GM06990 (cell line): Measurements from ENCODE around the gene STK24.

Experiments used
- DNase-seq: peaks from one replicate; pipeline ENCODE4 v3.0.0-alpha.2; 2011; ENCODE audit not compliant: insufficient read length; ENCODE audit errors: extremely low read depth
- H3K27me3 ChIP-seq: replicated peaks from 2 replicates; pipeline ENCODE4 v1.6.0; 2011; ENCODE audit warnings: low read length; ENCODE audit not compliant: control insufficient read depth, insufficient read depth
- H3K36me3 ChIP-seq: 2 replicates; pipeline ENCODE4 v1.5.1; 2011; ENCODE audit warnings: low read length; ENCODE audit not compliant: control insufficient read depth, insufficient read depth
- H3K4me3 ChIP-seq: replicated peaks from 2 replicates; pipeline ENCODE4 v1.5.1; 2011; ENCODE audit warnings: low read depth, mild to moderate bottlenecking, control low read depth, low read length
- TF ChIP-seq, protein P1 (sequence below): IDR thresholded peaks from 2 replicates; pipeline ENCODE4 v1.5.1; 2011; ENCODE audit warnings: low read length, control low read depth, mild to moderate bottlenecking, inconsistent platforms; ENCODE audit not compliant: insufficient read depth, poor library complexity, severe bottlenecking

Gene STK24

DNA sequence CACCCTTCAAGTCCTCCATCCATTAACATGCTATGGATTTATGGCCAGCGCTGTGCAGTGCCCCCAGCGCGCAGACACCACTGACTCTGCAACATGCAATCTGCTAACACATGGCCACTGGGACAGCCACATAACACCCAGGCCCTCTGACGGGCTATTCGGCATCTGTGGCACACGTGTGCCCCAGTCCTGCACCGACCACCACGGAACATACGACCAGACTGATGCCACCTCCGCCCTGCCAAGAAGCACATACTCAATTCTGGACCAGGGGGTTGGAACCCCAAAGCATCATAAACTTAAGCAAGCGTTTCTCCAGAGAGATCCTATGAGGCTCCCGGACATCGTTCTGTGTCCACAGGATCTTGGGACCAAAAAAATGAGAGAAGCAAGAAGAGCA is 9.8 kb downstream of the STK24 start:
- H3K36me3 ChIP-seq, result no peaks in the 10 kb centered on the region
- TF ChIP-seq, protein P1, sequence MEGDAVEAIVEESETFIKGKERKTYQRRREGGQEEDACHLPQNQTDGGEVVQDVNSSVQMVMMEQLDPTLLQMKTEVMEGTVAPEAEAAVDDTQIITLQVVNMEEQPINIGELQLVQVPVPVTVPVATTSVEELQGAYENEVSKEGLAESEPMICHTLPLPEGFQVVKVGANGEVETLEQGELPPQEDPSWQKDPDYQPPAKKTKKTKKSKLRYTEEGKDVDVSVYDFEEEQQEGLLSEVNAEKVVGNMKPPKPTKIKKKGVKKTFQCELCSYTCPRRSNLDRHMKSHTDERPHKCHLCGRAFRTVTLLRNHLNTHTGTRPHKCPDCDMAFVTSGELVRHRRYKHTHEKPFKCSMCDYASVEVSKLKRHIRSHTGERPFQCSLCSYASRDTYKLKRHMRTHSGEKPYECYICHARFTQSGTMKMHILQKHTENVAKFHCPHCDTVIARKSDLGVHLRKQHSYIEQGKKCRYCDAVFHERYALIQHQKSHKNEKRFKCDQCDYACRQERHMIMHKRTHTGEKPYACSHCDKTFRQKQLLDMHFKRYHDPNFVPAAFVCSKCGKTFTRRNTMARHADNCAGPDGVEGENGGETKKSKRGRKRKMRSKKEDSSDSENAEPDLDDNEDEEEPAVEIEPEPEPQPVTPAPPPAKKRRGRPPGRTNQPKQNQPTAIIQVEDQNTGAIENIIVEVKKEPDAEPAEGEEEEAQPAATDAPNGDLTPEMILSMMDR, result no peak
- H3K4me3 ChIP-seq, result no peak overlapping the region
- DNase-seq, result no peak
- H3K27me3 ChIP-seq, result no peaks in the 10 kb centered on the region

DNA sequence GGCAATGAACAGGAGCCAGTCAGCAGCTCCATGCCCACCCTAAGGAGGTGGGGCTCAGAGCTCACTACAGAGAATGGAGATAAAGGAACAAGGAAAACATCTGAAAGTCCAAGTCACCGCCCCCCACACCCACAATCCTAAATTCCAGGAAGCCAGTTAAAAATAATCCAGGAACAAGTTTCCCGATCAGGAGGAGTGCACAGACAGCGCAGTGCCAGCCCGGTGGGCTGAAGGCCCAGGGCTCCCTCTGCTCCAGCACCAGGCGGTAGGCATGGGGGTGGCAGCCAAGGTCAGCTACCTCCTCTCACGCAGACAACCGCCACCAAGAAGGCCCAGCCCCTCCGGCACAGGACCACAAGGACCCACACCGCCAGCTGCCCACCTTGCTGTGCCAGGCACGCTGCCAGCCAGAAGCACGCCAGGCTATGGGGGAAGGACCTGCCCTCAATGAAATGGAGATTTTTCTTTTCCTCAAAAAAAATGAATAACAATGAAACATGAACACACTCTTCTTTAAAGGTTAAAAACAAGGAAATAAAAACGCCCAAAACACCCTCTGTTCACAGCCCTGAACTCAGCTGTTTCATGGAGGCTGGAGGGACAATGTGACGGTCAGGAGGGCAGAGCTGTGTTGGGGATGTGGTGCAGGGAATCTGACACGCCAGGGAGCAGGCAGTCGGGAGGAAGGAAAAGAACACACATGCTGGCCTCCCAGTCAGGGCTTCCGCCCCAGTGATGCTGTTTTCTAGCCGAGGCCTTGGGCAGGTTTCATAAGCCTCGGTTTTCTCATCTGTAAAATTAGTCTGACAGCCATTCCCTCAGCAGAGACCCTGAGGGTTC is 11.0 kb downstream of the STK24 start:
- Histone ChIP-seq H3K27me3 (no peaks in the 10 kb centered on the region), H3K4me3 (no peak overlapping the region), H3K36me3 (no peaks in the 10 kb centered on the region; the same call in 1 of the 2 replicates)
- DNase-seq, result no peak
- TF ChIP-seq, protein P1, result no peak

DNA sequence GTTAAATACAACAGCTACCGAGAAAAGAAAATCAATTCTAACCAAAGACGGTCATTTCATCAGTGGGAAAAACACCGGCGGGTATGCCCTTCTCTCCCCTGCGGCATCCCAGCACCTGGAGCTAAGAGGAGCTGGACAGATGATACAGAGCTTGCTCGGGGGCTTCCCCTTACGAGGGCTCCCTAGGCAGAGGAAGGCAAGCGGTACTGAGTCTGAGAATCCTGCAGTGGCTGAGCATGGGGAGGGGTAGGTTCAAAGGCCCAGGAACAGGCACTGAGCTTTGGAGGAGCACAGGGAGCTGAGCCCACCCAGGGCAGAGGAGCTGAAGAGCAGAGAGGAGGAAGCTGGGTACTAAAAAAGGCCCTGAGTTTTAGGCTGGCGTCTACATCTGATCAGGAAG is 12.7 kb downstream of the STK24 start:
- TF ChIP-seq, protein P1, result no peak
- Histone ChIP-seq H3K4me3 (no peak overlapping the region; the same call in 1 of the 2 replicates), H3K36me3 (peaks cover 2% of the 10 kb centered on the region), H3K27me3 (no peaks in the 10 kb centered on the region)
- no peak for DNase-seq

DNA sequence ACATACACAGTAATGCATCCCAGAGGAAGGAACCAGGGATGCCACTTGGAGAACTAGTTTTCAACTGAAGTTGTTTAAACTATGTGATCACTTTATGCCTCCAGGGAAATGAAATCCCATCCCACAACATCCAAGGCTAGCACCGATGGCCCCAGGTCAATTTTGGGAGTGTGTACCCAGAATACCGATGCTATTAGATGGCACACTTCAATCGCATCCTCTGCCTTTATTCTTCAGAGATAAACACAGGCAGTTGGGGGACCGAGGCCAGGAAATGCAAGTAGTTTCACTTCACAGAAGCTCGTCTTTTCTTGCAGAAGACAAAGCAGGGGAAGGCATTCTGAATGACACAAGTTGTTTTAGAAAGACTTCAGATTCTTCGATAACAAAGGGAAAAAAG is 13.8 kb downstream of the STK24 start:
- Histone ChIP-seq H3K36me3 (peaks cover 2% of the 10 kb centered on the region), H3K4me3 (peak overlapping the region; percentile 29; the same call in 1 of the 2 replicates), H3K27me3 (no peaks in the 10 kb centered on the region)
- no peak for DNase-seq
- TF ChIP-seq, protein P1, result no peak

DNA sequence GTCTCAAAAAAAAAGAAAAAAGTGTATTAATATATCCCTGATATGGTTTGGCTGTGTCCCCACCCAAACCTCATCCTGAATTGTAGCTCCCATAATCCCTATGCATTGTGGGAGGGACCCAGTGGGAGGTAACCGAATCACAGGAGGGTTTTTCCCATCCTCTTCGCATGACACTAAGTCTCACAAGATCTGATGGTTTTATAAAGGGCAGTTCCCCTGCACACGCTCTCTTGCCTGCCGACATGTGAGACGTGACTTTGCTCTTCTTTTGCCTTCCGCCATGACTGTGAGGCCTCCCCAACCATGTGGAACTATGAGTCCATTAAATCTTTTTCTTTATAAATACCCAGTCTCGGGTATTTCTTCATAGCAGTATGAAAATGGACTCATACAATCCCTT is 17.7 kb downstream of the STK24 start:
- Histone ChIP-seq H3K27me3 (no peaks in the 10 kb centered on the region), H3K4me3 (no peak overlapping the region), H3K36me3 (peaks cover 2% of the 10 kb centered on the region)
- TF ChIP-seq, protein P1, result no peak
- DNase-seq, result no peak
